GM18951 (cell line): ENCODE data around the gene OGFOD1.

Experiments used
- POLR2A ChIP-seq: IDR thresholded peaks from 4 replicates; pipeline ENCODE4 v1.6.1; 2011; ENCODE audit warnings: mild to moderate bottlenecking; ENCODE audit not compliant: insufficient read length, insufficient read depth; ENCODE audit errors: extremely low read depth
- in situ Hi-C: fragments of 300-500 bp; cut with MboI; formaldehyde crosslinking; loops from one replicate; pipeline ENCODE4 v1.12.0; 2022; ENCODE audit warnings: low sequenced_read_pairs, mixed read lengths, inconsistent platforms; ENCODE audit not compliant: unreplicated experiment

Gene OGFOD1

GRCh38 chr16:56513091-56513490 lies 61.7 kb downstream of the OGFOD1 start:
- in situ Hi-C loops, result no loop called here
- no peak for TF ChIP-seq POLR2A

- in situ Hi-C loops, result no loop called here
- TF ChIP-seq POLR2A, result no peak
These were observed 62.6 kb downstream of the OGFOD1 start for GRCh38 chr16:56513972-56514371.

- TF ChIP-seq POLR2A, result no peak
- in situ Hi-C loops, result no loop called here
These were observed 63.5 kb downstream of the OGFOD1 start for GRCh38 chr16:56514845-56515244.

GRCh38 chr16:56515665-56516064 lies 64.3 kb downstream of the OGFOD1 start:
- TF ChIP-seq POLR2A, result no peak
- in situ Hi-C loops, result no loop called here

GRCh38 chr16:56517206-56517605 lies 65.9 kb downstream of the OGFOD1 start:
- TF ChIP-seq POLR2A, result no peak
- in situ Hi-C loops, result no loop called here

- in situ Hi-C loops, result no loop called here
- TF ChIP-seq POLR2A, result no peak
These were observed 67.1 kb downstream of the OGFOD1 start for GRCh38 chr16:56518425-56518824.

GRCh38 chr16:56519459-56520250 lies 68.3 kb downstream of the OGFOD1 start, which contains the start of gene BBS2:
TSS of gene BBS2 (minus strand) at chr16:56520024. CDS start at chr16:56519862, 162 bp downstream.
- in situ Hi-C loops, result no loop called here
- peak; percentile 87 for TF ChIP-seq POLR2A

- no peak for TF ChIP-seq POLR2A
- in situ Hi-C loops, result no loop called here
These were observed 68.9 kb downstream of the OGFOD1 start for GRCh38 chr16:56520251-56520577.

GRCh38 chr16:56525236-56525635 lies 73.9 kb downstream of the OGFOD1 start:
- TF ChIP-seq POLR2A, result no peak
- in situ Hi-C loops, result no loop called here
